ENCODE data around the gene CTXN1.

DNA sequence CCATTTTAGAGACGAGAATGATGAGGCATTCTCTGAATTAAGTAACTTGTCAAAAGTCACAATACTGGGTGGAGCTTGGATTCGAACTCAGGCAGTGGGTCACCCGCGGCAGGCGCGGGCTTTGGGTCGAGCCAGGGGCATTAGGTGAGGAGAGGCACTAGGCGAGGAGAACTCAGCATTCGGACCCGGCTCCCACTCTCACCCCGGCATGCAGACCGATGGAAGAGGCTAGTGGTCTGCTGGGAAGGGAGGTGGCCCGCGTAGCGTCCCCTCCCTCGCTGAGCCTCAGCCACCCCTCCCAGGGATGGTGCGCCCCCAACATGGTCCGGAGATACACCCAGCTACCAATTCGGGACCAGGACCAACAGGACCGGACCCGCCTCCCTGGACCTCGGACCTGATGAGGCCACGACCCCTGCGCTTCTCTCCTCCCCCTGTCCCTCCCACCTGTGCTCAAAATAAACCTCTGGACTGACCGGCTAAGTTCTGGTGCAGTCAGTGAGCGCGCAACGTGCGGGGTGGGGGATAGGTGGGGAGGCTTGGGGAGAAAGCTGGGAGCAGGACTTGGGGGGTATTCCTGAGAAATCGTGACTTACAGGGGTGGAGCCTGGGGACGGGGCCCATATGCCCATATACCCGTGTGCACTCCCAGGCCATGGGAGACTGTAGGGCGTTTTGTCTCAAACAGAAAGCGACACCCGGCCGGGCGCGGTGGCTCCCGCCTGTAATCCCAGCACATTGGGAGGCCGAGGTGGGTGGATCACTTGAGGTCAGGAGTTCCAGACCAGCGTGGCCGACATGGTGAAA is 7.1 kb downstream of the CTXN1 start:
- TF ChIP-seq, protein P1, sequence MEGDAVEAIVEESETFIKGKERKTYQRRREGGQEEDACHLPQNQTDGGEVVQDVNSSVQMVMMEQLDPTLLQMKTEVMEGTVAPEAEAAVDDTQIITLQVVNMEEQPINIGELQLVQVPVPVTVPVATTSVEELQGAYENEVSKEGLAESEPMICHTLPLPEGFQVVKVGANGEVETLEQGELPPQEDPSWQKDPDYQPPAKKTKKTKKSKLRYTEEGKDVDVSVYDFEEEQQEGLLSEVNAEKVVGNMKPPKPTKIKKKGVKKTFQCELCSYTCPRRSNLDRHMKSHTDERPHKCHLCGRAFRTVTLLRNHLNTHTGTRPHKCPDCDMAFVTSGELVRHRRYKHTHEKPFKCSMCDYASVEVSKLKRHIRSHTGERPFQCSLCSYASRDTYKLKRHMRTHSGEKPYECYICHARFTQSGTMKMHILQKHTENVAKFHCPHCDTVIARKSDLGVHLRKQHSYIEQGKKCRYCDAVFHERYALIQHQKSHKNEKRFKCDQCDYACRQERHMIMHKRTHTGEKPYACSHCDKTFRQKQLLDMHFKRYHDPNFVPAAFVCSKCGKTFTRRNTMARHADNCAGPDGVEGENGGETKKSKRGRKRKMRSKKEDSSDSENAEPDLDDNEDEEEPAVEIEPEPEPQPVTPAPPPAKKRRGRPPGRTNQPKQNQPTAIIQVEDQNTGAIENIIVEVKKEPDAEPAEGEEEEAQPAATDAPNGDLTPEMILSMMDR (IDR thresholded peaks at IDR 0.05): no peak
- TF ChIP-seq TAF1 (IDR thresholded peaks at IDR 0.05; ENCODE audit: borderline replicate concordance, low read depth, low read length) (no peak), YY1 (IDR thresholded peaks at IDR 0.05; ENCODE audit: low read depth) (no peak), SMC3 (IDR thresholded peaks at IDR 0.05; ENCODE audit: low read depth, low read length) (no peak), POLR2AphosphoS5 (IDR thresholded peaks at IDR 0.05; ENCODE audit: low read depth, low read length) (no peak)
- TF ChIP-seq, protein P2, sequence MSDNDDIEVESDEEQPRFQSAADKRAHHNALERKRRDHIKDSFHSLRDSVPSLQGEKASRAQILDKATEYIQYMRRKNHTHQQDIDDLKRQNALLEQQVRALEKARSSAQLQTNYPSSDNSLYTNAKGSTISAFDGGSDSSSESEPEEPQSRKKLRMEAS (IDR thresholded peaks at IDR 0.05; ENCODE audit: low read depth): no peak

Measured in SK-N-SH (cell line).